Measurements from ENCODE around the gene WASL.
"Not testable (repeated sequence)": the region's sequence is repeated elsewhere in the genome, so short reads cannot be mapped to it uniquely, and the experiment has no call there.

The WASL gene

DNA sequence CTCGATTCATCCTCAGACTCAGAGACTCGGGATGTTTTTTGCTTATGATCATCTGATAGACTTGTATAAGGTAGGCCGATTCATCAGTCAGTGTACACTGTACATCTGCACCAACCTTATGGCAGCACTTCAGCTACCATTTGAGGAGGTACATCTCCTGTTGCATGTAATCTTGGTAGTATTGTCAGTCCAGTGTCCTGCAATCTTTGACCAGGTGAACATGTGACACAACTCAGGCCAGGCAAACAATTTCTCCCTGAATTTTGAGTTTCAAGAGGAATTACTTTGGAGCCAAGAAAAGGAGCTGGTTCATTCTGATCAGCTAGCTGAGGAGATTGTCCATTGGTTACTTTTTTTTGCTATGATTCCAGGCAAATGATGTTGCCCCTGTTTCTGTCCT, 19.7 kb upstream of the WASL start:
- DNase-seq: no peak

DNA sequence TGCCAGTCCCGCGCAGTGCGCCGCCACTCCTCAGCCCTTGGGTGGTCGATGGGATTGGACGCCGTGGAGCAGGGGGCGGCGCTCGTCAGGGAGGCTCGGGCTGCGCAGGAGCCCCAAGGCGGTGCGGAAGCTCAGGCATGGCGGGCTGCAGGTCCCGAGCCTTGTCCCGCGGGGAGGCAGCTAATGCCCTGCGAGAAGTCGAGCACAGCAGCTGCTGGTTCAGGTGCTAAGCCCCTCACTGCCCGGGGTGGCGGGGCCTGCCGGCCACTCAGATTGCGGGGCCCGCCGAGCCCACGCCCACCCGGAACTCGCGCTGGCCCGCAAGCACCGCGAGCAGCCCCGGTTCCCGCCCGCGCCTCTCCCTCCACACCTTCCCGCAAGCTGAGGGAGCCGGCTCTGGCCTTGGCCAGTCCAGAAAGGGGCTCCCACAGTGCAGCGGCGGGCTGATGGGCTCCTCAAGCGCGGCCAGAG, 14.4 kb upstream of the WASL start:
- DNase-seq: no peak

DNA sequence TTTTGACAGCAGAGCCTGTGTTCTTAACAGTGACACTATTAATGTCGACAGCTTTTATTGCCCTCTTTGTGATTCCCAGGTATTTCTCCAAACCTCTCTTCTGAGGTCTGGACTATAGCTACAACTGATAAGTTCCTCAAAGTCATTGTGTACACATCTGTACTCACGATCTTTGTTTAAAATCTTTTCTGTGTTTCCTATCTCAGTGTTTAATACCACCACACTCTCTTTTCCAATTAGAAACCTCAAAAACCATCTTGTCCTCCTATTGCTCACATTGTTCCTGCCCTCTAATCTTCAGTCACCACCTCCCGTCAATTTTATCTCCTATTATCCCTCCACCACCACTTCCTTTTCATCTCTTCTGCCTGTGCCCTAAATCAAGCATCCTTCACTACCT, 12.9 kb upstream of the WASL start:
- DNase-seq: no peak

DNA sequence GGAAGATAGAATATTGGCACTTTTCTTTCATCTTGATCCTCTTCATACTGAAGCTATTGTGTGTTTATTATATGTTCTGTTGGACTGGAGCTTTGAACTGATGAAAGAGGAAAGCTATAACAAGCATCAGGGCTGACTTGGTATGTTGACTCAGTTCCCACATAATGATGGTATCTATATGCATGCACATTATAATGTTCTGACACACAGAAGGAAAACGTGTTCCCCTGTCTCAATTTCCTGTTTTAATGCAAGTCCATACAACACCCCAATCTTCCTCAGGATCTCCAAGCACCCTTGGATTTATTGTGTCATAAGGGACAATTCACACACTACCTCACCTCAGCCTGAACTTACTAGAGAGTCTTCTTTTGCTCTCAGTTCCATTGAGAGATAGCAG, 8.3 kb upstream of the WASL start:
- no peak for DNase-seq

DNA sequence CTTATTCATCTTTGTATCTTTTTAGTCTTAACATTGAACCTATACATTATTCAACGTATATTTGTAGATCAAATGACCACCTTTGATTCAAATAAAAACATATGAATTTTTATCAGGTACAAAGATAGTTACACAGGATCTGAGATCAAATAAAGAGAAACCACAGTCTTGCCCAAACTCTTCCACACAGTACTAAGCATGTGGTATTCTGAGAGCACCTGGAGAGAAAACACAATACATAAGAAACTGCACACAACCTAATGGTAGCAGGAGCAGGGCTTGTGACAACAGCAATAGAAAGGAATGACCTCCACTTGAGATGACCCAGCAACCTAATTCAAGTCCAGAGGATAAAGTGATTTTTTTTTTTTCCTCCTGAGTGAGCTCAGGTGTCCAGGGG, 6.5 kb upstream of the WASL start:
- no peak for DNase-seq

DNA sequence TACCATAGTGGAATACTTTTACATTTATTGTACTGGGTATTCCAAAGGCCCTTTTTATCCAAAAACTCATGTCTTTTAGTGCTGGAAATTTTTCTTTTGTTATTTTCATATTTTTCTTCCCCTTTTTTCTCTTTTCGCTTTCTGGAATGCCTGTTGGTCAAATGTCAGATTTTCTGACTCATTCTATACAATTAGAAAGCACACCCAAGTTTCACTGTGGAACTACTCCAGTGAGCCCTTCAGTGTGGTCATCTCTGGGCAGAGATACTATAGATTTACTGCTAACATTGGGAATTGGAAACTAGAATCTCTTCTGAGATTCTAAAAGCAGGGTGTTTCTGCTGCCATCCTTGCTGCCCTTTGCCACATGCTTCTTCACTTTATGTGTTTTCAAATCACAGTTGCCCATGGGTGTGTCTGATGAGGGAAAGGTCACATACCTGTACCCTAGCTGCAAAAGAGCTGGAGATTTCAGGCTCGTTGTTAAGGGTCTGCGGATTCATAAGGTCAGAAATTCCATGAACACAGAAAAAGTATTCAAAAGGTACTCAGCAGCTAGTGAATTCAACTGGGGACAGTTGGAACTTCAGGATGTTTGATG, 5.6 kb upstream of the WASL start:
- DNase-seq: no peak

DNA sequence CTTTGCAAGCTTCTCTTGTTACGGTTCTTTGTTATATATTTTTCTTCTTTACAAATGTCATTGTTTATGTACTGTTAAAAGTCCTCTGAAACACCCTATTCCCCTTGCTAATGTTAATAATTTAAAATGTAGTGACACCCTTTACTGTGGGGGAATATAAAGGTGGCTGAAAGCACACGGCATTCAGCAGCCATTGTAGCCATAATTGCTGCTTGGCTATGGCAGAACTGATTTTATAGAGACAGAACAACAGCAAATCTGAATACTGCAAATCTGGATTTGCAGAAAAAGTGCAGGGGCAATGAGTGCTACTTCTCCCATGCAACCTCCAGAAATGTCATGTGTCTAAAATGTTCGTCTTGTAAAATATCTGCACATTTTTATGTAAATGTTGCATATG, 3.7 kb upstream of the WASL start:
- DNase-seq: no peak

DNA sequence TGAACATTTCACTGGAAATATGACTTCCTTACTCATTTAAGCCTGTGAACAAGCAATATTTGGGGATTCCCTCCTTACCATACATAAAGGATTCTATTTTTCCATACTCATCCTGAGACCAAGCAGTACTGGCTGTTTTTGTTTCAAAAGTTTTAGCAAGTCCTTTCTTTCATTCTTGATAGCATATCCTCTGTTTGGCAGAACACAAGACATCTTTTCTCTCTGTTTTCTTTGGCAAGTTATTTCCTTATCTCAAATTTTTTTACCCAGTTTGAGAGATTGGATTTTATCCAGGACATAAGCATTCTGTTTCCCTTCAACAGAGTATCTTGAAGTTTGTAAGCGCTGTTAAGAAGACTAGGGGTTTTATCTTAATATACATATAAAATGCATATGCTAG, 3.0 kb upstream of the WASL start:
- no peak for DNase-seq

DNA sequence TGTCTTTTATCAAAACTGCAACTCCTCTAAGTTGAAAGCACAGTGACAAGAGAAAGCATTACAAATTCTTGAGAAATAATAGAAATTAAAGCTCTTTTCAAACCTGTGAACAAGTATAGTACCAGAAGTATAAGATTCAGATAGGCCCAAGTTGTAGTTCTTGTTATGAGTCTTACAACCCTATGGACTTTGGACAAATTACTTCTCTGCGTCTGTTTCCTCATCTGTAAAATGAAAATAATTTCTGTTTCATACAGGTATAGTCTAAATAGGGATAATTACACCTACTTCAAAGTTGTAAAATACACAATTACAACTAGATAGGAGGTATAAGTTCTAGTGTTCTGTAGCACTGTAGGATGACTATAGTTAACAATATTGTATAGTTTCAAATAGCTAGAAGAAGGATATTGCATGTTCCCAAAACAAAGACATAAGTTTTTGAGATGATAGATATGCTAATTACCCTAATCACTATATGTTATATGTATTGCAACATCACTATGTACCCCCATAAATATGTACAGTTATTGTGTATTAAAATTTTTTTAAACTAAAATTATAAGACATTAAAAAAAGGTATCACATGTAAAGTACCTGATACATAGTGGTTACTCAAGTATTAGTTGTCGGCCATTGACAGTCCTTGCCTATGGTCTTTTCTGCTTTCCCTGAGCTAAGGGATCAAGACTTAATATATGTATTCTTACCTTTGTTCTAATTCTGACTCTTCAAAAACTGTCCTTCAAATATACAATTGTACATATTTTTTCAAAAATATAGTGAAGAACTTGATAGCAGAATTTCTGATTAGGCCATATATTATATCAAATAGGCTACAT, 1.8 kb upstream of the WASL start:
- no peak for DNase-seq

DNA sequence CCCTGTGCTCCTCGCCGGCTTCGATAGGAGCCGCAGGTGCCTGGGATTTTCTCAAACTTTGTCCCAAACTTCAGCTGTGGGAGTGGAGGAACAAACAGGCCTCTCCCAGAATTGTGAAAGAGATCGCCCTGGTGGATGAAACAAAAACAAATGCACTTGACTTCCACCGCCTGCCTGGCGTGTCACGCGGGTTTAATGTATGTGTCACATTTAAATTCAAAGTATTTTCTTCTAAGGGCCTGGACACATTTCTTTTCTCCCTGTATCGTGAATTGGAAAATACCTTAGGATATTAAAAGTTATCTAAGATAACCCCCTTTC, 694 bp upstream of the WASL start:
- peak; percentile 57 for DNase-seq

DNA sequence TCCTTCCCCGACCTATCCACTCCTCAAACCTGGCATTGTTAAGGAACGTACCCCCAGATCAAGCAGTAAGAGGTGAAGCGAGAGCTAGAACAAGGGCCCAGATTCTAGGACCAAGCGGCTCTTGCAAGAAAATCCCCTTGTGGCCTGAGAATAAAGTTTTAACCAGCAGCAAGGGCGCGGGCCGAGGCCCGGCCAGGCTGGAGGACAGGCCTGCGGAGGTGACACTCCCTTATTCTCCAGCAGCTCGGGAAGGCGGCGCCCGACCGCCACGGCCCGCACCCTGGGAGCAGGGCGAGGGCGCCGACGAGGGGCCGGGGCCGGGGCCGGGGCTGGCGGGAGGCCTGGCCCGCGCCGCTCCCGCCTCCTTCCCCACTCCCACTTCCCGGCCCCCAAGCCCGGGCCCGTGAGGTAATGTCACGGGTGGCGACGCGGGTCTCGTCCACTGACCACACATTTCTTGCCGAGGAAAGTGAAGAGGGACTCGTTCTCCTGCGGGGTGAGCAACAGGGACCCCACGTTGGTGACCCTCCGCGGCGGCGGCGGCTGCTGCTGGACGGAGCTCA, 551 bp downstream of the WASL start:
- DNase-seq: peak; percentile 41

DNA sequence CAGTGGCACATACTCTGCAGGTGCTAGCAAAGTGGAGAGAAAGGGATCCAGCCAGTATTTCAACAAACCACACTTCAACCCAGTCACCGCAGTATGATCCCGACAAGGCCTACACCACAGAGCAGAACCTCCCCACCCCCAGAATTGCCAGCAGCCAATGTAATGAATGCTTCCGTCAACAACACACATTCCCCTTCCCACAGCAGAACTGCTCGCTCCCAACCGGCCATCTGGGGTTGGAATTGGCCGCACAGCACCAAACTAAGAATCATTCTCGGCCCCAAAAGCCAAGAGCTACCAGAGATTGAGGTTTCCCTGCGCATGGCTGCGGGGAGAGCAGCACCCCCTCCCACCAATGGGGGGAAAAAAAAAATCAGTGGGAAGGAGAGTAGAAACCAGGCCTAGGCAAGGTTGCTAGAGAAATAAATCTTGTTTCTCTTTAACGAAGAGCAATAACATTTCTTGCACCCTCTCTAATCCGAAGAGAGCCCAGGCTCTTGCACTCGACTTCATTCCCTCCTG, 1.1 kb downstream of the WASL start:
- DNase-seq: peak; percentile 58

DNA sequence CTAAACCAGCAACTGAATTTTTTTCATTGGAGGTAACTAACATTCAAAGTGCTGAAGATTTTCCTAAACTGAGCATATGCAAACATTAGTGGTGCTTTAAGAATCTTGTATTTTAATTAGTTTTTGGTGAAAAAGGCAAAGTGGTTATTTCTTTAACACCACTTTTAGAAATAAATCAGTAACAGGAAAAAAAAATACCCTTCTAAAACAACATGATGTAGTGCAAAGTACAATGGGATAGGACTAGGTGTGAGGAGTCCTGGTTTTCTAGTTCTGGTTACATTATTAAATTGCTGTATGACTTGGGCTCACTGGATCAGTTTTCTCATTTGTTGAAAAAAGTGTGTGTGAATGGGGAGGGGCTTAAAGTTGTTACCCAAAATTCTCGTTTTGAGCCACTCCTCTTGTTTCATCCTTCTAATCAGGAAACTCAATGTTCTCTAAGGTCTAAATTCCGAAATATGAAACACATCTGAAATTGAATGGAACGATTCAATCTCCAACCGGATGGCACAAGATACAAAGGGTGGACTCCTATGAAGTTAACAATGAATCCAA, 1.8 kb downstream of the WASL start:
- no peak for DNase-seq

DNA sequence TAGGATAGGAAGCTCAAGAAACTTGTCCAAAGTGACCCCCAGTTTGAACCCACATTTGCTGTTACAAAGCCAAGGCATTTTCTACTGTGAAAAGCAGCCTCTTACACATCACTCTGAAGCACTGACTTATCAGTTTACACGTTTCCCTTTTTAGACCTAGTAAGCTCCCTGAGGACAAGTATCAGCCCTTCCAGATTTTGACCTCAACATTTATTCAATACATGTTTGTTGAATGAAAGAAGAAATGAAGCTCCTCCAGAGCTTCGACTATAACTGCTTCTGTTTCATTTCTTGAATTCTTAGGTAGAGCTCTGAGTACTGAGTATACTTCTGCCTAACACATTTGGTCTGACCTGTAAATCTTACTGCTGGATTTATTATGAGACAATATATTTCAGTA, 2.7 kb downstream of the WASL start:
- DNase-seq: no peak

DNA sequence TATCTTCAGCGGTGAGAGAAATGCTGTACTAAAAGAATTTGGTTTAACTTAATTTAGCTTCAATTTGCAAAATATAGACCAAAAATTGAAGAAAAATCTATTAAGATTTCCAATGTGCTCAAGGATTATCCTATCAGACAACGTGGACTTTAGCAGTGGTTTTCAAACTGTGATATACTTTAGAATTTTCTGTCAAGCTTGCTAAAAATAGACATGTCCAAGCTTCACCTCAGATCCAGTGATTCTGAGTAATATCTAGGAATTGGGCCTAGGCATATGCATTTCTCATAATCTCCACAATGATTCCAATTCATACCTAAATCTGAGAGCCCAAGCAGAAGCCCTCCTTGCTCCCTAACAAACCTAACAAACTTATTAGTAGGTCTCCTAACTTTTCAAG, 3.4 kb downstream of the WASL start:
- no peak for DNase-seq

DNA sequence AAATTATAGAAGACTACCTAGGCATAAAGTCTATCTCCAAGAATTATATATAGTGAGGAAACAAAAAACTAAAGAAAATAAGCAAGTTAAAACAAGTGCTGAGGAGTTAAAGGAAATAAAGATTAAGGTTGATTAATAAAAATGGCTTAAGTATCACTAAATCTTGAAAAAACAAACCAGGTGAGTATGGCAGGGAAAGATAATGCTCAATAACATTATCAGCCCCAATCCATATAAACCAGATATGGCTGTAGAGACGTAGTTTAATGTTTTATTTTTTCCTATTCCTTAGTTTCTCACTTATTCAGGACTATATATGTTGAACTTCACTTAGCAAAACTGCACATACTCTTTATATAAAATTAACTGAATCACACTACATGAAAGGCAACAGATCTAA, 4.4 kb downstream of the WASL start:
- no peak for DNase-seq

DNA sequence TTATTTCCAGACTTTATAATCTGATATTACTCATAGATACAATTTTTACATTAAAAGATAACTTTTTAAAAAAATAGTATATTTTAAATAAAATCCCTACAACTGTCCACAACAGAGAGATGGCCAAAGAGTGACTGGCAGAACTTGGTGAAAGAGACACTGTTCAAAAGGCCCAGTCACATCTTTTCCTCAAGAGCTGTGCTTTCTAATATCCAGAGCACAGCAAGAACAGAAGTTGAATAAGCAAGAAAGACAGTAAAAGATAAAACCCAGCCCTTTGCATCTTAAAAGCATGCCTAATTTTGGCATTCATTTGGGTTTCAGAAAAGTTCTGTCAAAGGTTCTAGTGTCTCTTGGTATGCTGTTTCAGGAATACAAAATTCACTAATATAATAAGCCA, 6.9 kb downstream of the WASL start:
- DNase-seq: no peak

DNA sequence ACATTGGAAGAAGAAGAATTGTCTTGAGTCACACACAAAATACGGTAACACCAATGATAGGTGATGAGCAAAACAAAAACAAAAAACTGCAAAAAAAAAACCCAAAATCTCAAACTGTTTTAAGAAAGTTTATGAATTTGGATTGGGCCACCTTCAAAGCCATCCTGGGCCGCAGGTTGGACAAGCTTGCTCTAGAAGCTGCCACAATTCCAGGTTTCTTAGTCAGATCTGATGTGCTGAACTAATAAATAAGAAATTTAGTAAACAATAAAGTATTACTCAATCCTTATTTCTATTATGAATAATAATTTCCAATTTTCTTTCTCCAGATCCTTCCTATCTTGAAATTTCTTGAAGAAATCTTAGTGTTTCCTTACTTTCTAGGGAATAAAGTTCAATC, 10.0 kb downstream of the WASL start:
- DNase-seq: no peak

DNA sequence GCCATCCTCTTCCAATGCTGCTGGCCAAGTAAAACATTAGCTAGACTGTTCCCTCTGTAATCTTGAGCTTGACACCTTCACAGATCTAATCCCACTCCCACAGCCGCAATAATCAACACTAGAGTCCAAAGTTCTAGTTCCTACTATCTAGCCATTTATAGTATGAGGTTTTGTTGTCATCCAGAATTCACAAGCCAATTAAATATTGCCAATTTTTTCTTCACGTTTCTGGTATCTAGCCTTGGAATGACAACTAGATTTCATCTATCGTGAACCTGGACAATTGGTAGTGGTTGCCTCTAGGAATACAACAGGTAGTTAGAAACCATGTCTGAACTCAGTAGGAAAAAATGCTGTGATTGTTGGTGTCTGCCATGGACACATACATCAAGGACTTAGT, 10.4 kb downstream of the WASL start:
- no peak for DNase-seq

DNA sequence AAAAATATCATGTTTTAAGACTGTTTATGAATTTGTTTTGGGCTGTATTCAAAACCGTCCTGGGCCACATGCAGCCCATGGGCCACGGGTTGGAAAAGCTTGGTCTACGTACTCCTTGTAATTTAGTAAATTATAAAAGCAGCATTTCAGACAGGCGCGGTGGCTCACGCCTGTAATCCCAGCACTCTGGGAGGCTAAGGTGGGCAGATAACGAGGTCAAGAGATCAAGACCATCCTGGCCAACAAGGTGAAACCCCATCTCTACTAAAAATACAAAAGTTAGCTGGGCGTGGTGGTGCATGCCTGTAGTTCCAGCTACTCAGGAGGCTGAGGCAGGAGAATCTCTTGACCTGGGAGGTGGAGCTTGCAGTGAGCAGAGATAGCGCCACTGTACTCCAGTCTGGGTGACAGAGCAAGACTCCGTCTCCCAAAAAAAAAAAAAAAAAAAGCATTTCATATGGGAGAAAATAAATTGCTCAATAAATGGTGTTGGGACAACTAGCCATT, 11.6 kb downstream of the WASL start:
- not testable (repeated sequence) for DNase-seq

DNA sequence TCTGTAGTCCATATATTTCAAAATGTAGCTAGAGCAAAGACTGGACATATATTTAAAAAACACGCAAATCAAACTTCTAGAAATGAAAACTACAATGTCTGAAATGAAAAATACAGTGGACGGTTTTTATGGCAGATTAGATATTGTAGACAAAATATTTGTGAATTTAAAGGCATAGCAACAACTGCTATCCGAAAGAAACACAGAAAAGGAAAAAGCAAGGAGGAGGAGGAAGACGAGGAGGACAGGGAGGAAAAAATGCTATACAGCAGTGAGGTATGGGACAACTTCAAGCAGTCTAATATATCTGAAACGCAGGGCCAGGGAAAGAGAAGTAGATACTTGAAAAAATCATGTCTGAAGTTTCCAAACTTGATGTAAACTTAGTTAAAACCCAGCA, 13.3 kb downstream of the WASL start:
- DNase-seq: no peak

DNA sequence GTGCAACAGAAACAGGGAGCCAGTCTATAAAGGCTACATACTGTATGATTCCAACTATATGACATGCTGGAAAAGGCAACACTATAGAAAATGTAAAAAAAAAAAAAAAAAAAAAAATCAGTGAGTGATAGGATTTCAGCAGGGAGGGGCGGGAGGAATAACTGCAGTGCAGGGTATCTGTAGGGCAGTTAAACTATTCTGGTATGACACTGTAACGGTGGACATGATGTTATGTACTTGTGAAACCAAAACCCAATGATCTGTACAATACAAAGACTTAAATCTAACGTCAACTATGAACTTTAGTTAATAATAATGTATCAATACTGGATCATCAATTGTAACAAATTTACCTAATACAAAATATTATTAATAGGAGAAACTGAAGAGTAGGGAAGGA, 14.3 kb downstream of the WASL start:
- DNase-seq: no peak

DNA sequence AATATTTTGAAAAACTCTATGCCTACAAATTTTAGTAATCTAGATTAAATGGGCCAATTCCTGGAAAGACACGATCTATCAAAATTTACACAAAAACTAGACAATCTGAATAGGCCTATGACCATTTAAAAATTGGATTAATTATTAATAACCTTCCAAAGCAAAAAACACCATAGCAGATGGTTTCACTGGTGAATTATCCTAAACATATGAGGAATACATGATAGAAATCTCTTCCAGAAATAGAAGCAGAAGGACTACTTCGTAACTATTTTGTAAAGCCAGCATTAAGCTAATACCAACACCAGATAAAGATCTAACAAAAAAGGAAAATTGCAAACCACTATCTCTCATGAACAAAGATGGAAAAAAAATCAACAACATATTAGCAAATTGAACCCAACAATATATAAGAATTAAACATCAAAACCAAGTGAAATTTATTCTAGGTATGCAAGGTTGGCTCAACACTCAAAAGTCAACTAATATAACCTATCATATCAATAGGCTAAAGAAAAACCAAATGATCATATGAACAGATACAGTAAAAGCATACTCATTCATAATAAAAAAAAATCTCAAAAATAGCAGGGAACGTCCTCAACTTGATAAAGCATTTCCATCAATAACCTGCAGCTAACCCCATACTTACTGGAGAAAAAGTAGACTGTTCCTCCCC, 16.3 kb downstream of the WASL start:
- DNase-seq: no peak

All from stimulated activated CD4-positive, alpha-beta T cell treated with anti-CD3 and anti-CD28 coated beads, Interleukin-15, amount 100 ng/mL, for 24 hours (primary cell).